HEK293T (cell line): Measurements from ENCODE around the gene ANKRD63.

Experiments used
- CTCF ChIA-PET: fragments of 350-600 bp; formaldehyde crosslinking; extraction: SDS; loops from one replicate; lab custom pipeline; 2021; ENCODE audit warnings: antibody characterized with exemption, inconsistent platforms; lab: Yijun Ruan, JAX
- POLR2A ChIA-PET: fragments of 350-600 bp; formaldehyde crosslinking; extraction: SDS; loops from one replicate; lab custom pipeline; 2020; ENCODE audit warnings: antibody characterized with exemption, inconsistent platforms; lab: Yijun Ruan, JAX
- DNase-seq: peaks from one replicate; pipeline ENCODE4 v3.0.0; 2012; ENCODE audit warnings: mixed read lengths; ENCODE audit errors: extremely low spot score
- BHLHE40 ChIP-seq: fragments of 450-650 bp; IDR thresholded peaks from 2 replicates; pipeline ENCODE4 v1.6.1; 2016; ENCODE audit warnings: mild to moderate bottlenecking, moderate library complexity, borderline replicate concordance
- CTBP1 ChIP-seq: fragments of 450-650 bp; IDR thresholded peaks from 2 replicates; pipeline ENCODE4 v1.6.1; 2016; ENCODE audit warnings: borderline replicate concordance
- ELF4 ChIP-seq: fragments of 450-650 bp; IDR thresholded peaks from 2 replicates; pipeline ENCODE4 v1.6.1; 2017; ENCODE audit warnings: antibody characterized with exemption
- FOXA1 ChIP-seq: fragments of 450-650 bp; IDR thresholded peaks from 2 replicates; pipeline ENCODE4 v1.6.1; 2016; ENCODE audit warnings: mild to moderate bottlenecking
- FOXK2 ChIP-seq: fragments of 450-650 bp; IDR thresholded peaks from 2 replicates; pipeline ENCODE4 v1.6.1; 2016; ENCODE audit warnings: mild to moderate bottlenecking
- FOXM1 ChIP-seq: fragments of 450-650 bp; IDR thresholded peaks from 2 replicates; pipeline ENCODE4 v1.6.1; 2017; ENCODE audit warnings: mild to moderate bottlenecking, borderline replicate concordance
- HDGF ChIP-seq: fragments of 450-650 bp; IDR thresholded peaks from 2 replicates; pipeline ENCODE4 v1.6.1; 2017; ENCODE audit warnings: antibody characterized with exemption, borderline replicate concordance
- L3MBTL2 ChIP-seq: fragments of 450-650 bp; conservative IDR thresholded peaks from 2 replicates; pipeline ENCODE4 v1.6.1; 2016; ENCODE audit warnings: mild to moderate bottlenecking
- LEF1 ChIP-seq: fragments of 450-650 bp; IDR thresholded peaks from 2 replicates; pipeline ENCODE4 v1.6.1; 2017; ENCODE audit warnings: mild to moderate bottlenecking, borderline replicate concordance
- NFRKB ChIP-seq: fragments of 450-650 bp; IDR thresholded peaks from 2 replicates; pipeline ENCODE4 v1.6.1; 2016; ENCODE audit warnings: mild to moderate bottlenecking, moderate library complexity
- SP1 ChIP-seq: fragments of 450-650 bp; IDR thresholded peaks from 2 replicates; pipeline ENCODE4 v1.6.1; 2017
- SUZ12 ChIP-seq: fragments of 450-650 bp; IDR thresholded peaks from 2 replicates; pipeline ENCODE4 v1.6.1; 2016; ENCODE audit warnings: mild to moderate bottlenecking
- TARDBP ChIP-seq: fragments of 450-650 bp; IDR thresholded peaks from 2 replicates; pipeline ENCODE4 v1.6.1; 2016
- ZNF384 ChIP-seq: fragments of 450-650 bp; IDR thresholded peaks from 2 replicates; pipeline ENCODE4 v1.6.1; 2016
- TF ChIP-seq, protein P1 (sequence below): fragments of 450-650 bp; IDR thresholded peaks from 2 replicates; pipeline ENCODE4 v1.6.1; 2016

ANKRD63 gene

DNA sequence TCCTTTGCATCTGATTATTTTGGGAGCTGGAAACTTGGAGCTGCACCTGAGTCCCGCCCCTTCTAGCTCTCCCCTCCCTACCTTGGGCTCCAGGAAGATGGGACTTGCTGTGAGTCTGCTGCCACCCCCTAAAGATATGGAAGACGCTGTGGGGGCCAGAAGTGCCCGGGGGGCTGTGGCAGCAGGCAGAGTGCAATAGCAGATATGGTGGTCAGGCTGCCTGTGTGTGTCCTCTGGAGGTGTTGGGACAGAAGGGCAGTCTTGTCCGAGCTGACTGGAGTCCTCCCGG, 43.5 kb downstream of the ANKRD63 start:
- TF ChIP-seq FOXA1 (no peak), TARDBP (no peak), HDGF (no peak), FOXM1 (no peak), ELF4 (no peak)
- POLR2A ChIA-PET: interaction anchor here (0.9 to 1.4 kb wide), 3 partner anchors 16 to 199 kb away, joined by 3 to 6 read pairs (median 4); no protein-coding TSS in a partner anchor
- DNase-seq: no peak
- CTCF ChIA-PET: interaction anchor here (0.7 to 1.8 kb wide), 3 partner anchors 10 to 35 kb away, joined by 3 to 9 read pairs (median 3); no protein-coding TSS in a partner anchor

DNA sequence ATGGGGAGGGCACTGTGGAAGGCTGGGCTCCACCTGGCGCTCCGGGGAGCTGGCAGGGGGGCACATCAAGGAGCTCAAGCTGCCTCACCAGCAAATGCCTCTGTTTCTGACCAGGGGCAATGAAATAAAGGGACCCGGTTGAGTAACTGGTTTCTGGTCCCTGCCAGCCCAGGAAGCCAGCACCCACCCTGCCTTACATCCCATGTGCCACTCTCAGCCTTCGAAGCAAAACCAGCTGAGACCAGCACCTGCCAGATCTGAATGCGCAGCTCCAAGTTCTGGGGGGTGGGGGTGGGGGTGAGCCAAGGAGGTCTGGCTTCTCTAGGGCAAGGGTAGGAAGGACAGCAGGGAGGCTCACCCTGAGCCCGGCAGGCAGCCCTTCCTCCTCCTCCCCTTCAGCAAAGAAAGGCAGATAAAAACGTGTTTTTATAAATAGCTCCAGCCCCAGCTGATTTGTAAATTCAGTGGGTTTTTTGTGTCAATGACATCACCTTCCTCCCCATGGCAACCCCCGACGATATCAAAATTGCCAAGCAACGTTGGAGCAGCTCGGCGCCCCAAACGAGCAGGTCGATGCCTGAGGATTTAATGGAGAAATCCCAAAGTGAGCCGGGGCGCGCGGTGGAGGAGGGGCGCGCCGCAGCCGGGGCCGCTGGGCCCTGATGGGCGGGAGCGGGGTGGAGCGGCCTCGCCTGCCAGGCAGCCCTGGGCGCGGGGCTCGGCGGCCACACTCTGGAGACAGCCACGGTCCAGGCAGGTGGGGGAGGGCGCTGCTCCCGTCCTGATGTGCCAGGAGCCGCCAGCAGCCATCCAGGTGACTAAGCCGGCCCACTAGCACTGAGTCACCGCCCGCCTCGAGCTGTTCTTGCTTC, 44.1 kb downstream of the ANKRD63 start, which contains the start of gene PAK6:
Gene PAK6 (plus strand): TSS at position 532 of the 872 bp plus-strand sequence. CDS start 25,723 bp downstream, outside the sequence.
- CTCF ChIA-PET: interaction anchor here (0.7 to 1.8 kb wide), 4 partner anchors 11 to 40 kb away, joined by 3 to 9 read pairs (median 3); no protein-coding TSS in a partner anchor
- POLR2A ChIA-PET: interaction anchor here (0.9 to 1.4 kb wide), 4 partner anchors 16 to 199 kb away, joined by 3 to 6 read pairs (median 4); no protein-coding TSS in a partner anchor
- DNase-seq: peak; percentile 42
- TF ChIP-seq FOXM1: no peak
- no peak for TF ChIP-seq CTBP1
- TF ChIP-seq TARDBP: no peak
- no peak for TF ChIP-seq SUZ12
- no peak for TF ChIP-seq FOXK2
- TF ChIP-seq L3MBTL2: no peak
- no peak for TF ChIP-seq ZNF384
- TF ChIP-seq FOXA1: no peak
- TF ChIP-seq, protein P1, sequence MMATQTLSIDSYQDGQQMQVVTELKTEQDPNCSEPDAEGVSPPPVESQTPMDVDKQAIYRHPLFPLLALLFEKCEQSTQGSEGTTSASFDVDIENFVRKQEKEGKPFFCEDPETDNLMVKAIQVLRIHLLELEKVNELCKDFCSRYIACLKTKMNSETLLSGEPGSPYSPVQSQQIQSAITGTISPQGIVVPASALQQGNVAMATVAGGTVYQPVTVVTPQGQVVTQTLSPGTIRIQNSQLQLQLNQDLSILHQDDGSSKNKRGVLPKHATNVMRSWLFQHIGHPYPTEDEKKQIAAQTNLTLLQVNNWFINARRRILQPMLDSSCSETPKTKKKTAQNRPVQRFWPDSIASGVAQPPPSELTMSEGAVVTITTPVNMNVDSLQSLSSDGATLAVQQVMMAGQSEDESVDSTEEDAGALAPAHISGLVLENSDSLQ: no peak
- TF ChIP-seq HDGF: no peak
- no peak for TF ChIP-seq BHLHE40

DNA sequence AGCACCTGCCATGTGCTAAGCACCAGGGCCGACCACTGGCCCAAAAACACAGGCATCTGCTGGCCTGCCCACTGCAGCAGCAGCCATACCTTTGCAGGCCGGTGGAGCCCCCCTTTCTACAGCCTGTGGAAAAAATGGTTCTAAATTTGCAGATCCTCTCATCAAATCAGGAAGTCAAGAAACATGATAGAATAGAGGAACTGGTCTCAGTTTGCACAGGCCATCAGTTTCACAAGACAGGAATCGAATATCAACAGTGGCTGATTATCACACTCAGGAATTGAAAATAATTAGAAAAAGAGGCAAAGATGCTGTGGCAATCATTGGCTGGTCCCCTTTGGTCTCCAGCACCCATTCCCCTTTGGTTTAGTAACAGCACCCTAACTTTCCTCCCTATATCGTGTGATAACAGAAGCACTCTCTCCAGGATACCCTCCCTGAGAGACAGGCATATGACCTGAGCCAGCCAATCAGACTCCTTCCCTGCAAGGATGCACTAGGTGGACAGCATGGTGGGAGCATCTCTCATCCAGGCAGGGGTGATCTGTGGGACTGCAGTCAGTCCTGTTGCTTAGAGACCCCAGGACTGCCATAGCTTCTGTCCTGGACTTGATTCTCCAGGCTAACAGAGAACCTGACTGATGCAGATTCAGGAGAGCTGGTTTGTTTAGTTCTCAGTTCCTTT, 47.5 kb downstream of the ANKRD63 start:
- ChIA-PET POLR2A (interaction anchor here (0.6 kb wide), 1 partner anchor 441 kb away, joined by 3 read pairs; no protein-coding TSS in a partner anchor), CTCF (interaction anchor here (0.8 kb wide), 1 partner anchor 38 kb away, joined by 3 read pairs; no protein-coding TSS in a partner anchor)
- no peak for DNase-seq
- TF ChIP-seq TARDBP: no peak

DNA sequence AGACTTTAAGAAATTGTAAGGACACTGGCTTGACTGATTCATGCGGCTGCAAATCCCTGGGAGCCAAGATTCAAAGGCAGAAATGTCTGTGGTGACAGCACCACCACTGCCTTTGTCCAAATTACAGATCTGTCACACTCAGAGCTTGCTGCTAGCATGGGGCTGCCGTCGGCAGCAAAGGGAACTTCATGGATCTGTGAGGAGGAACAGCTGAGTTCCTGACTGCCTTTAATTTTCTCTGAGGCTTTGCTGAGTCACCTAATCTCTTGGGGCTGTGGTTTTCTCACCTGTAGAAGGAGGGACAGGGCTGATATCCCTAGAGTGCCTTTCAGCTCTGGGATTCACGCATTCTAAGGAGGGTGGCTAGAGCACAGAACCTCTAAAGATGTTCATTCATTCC, 48.1 kb downstream of the ANKRD63 start:
- no peak for DNase-seq
- CTCF ChIA-PET: interaction anchor here (0.8 kb wide), 1 partner anchor 38 kb away, joined by 3 read pairs; no protein-coding TSS in a partner anchor

DNA sequence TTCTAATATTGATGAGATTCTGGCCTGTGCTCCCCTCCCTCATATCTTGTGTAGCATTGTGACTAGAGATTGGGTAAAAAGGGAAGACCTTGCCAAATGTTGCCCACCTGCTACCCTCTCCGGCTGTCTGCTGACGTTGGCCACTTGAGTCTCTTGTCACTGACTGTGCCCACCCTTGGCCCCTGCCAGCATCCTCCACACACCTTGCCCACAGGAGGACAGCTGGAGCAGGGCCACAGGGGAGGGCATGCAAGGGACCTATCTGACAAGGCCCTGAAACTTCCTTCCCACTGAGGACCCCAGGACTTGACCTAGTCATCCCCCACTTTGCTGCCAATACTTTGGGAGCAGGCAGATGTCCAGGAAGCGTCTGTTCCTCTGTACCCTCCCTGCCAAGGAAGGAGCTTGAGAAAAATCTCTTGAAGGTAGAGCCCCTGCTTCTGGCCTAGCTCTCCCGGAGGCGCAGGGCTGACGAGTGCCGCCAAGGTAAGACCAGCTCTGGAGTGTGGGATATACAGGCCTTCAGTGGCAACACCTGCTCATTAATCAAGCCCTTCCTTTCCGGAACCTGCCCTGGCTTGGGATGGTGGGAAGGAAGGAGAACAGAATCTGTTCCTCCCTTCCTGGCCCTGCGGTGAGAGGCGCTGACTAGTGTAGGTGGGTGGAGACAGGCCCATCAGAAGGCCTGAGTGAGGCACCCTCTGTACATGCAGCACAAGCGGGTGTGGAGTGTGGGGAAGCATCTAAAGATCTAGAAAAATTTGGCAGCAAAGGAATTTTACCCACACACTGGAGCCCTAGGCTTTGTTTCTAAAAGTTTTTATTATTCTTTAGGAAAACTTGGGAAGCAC, 48.9 kb downstream of the ANKRD63 start:
- no peak for TF ChIP-seq FOXA1
- DNase-seq: no peak
- POLR2A ChIA-PET: no interaction called here
- CTCF ChIA-PET: no interaction called here

More for the DNA sequence above, 48.1 kb downstream of the ANKRD63 start:
- TF ChIP-seq NFRKB (no peak), ELF4 (no peak), BHLHE40 (no peak), TARDBP (no peak), ZNF384 (no peak), SUZ12 (no peak), LEF1 (no peak), HDGF (no peak), SP1 (no peak), FOXK2 (no peak), L3MBTL2 (no peak), CTBP1 (no peak), FOXA1 (no peak)
- TF ChIP-seq, protein P1: no peak
- POLR2A ChIA-PET: no interaction called here

DNA sequence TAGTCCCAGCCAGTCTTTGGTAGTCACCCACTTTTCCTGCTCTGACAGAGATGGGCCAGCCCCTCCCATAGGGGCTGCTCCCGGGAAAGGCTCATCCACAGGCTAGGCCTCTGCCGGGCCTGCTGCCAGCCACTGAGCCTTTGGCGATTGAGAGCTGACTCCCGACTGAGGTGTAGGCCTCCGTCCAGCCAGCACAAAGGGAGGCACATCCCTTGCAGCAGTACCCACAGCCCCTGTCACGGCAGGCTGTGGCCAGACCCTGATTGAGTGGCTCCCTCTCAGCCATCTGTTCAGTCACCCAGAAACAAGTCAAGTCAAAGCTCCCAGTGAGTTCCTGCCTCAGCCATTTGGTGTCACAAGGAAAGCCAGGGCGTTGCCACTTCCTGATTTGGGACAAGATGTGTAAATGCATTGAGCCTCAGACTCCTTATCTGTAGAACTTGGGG, 50.2 kb downstream of the ANKRD63 start:
- CTCF ChIA-PET: no interaction called here

More for the DNA sequence above, 50.2 kb downstream of the ANKRD63 start:
- DNase-seq: no peak
- POLR2A ChIA-PET: no interaction called here
- TF ChIP-seq ZNF384: no peak
- TF ChIP-seq SP1: no peak
- TF ChIP-seq SUZ12: no peak
